GM18520 (cell line): ENCODE measurements around the gene CACNA1F.
"Not testable (repeated sequence)": the region's sequence is repeated elsewhere in the genome, so short reads cannot be mapped to it uniquely, and the experiment has no call there.

ENCODE experiments used
- ATAC-seq: cut with Tn5 transposase; IDR thresholded peaks from one replicate; pipeline ENCODE4 v1.9.1; 2021; ENCODE audit not compliant: unreplicated experiment

Gene CACNA1F

DNA sequence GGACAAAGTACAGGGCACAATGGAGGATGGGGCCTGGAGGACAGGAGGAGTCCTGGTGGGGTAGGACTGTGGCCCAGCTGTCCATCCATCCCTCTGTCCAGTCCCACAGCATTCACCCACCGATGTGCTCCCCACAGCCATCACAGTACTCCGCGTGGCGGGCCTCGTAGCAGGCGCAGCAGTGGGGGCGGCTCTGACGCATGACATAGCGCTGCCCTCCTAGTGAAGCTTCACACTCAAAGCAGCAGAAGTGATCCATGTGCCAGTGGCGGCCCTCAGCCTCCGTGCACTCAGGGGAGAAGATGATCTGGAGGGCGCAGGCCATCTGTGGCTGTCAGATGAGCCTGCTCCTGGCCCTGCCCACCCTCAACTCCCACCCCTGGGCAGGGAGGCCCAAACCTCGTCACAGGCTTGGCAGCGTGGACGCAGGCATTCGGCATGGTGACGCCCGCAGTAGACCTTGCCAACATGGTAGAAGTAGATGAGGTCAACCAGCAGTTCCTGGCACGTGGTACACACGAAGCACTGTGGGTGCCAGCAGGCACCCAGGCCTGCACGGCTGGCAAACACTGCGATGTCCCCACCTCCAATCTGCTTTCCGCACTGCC lies 55.2 kb downstream of the CACNA1F start:
- no peak for ATAC-seq

DNA sequence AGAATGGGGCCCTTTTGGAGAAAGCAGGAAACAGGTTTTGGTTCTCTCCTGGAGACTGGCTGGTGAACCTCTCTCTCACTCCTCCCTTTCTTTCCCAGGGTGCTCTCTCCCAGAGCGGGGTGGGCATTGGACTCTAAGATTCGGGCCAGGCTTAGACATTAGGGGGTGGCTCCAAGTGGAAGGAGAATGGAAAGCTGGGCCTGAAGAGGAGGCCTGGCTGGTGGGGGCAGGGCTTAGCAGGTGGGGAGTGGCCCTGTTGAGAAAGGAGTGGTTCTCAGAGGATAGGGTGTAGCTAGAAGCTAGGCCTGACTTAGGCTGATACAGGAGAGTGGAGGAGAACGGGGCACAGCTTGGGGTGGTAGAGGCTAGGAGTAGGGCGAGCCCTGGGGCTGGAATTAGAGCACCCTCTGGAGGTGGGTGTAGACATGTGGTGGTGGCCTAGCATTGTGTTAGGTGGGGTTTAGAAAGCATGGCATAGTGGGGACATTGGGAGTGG lies 55.8 kb downstream of the CACNA1F start:
- ATAC-seq = no peak

DNA sequence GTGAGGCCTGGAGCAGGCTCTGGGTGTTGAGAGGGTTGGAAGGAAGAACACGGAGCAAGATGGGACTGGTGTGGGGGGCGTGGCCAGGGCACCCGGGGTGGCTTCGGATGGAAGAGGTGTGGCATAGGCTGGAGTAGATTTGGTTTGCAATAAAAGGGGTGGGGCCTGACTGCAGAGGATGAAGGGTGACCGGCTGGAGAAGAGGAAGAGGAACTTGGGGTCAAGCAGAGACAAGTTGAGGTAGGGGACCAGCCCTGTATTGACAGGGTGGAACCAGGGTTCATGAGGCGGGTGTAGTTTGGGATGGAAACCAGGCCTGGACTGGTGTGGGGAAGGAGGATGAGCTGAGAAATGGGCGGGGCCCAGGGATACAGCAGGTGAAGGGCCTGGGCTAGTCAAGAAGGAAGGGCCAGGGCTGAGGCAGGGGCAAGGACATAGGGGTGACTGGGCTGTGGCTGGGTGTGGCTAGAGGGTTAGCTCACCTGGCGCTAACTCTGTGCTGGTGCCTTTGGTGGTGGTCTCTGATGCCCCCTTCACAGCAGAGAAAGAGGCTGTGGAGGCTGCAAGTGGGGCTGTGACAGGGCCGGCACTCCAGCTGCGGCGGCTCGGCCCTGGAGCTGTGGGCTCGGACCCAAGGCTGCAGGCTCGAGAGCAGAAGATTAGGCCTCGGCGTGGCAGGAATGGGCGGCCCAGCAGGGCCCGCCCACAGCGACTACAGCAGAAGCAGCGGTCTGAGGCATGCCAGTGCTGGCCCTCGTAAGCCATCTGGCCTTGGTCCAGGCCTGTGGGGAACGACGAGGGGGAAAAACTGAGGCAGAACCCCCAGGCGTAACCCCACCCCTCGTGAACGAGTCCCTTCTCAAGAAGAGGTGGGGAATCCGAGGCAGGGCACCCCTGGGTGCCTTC lies 56.5 kb downstream of the CACNA1F start:
- no peak for ATAC-seq

DNA sequence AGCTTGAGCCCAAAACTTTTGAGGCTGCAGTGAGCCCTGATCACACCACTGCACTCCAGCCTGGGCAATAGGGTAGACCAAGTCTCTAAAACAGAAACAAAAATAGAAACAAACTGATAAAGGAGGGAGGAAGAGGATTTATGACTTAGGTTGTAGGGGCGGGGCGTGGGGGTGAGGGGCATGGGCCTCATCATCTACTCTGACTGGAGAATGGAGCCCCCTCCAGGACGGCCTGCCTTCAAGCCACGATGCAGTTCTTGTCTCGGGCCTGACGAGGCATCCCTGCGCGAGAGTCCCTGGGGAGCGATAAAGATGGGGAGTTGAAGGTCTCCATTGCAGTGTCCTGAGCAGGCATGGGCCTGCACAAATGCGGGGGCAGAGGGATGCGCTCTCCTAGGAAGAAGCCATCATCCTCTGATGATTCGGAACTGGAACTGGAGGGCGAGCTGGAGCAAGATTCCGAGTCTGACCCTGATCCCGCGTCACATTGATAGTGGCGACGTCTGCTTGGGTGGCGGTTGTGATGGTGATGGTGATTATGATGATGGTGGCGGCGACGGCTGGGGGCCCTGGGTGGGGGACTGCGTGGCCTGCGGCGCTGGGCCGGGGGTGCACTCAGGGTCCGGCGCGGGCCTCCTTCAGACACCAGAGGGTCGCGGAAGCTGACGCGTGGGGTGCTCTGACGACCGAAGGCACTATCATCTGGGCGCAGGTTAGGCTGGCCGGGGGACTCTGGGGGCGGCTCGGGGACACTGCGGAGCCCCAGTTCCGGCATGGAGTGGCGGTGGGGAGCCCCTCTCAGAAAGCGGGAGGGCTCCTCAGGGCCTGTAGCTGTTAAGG lies 57.5 kb downstream of the CACNA1F start:
- ATAC-seq = no peak

DNA sequence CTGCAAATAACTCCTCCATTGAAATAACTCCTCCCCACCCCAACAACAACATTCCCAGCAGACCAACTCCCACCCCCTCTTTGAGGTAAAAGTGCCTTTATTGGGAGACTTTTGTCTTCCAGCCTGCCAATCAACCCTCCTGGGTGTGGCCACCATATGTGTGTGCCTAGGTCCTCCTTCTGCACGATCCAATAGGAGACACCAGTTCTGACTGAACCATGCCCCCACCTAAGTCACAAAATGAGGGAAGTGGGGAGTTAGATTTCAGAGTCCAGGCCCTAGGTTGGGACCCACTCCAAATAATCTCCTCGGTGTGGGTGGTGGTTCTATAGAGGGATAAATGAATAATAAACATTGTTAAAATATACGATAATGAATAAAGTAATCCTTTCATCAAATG lies 58.4 kb downstream of the CACNA1F start:
- ATAC-seq = no peak

DNA sequence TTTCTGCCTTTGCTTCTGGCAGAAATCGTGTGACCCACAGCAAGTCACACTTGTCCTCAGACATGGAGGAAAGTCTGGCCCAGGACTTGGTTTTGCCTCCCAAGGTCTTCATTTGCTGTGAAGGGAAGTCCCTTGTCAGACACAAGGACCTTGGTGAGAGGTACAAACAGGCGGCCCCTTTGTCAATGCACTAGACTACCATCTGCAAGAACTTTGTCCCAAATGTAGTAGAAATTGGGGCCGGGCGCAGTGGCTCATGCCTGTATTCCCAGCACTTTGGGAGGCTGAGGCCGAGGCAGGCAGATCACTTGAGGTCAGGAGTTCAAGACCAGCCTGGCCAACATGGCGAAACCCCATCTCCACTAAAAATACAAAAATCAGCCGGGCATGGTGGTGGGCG lies 59.6 kb downstream of the CACNA1F start:
- not testable (repeated sequence) for ATAC-seq

DNA sequence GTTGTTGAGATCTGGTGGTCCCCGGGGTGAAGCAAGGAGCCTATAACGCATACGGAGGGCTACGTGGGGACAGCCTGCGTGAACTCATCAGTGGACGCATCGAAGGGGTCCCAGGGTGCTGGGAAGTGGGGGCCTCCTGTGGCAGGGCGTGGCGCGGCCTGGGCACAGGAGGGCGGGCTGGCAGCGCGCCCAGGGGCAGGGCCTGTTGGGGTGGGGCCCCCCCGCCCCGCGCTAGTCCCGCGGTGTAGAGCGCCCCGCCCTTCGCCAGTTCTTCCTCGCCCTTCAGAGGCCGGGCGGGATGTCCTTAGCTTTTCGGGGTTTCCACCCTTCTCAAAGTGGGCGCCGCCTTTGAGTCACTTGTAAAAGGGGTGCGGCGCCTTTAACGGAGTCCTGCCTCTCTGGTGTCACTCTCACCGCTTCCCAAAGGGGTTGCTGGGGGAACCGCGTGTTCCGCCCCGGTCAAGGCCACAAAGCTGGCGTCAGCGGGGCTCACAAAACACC lies 60.8 kb downstream of the CACNA1F start:
- peak; percentile 75 for ATAC-seq

DNA sequence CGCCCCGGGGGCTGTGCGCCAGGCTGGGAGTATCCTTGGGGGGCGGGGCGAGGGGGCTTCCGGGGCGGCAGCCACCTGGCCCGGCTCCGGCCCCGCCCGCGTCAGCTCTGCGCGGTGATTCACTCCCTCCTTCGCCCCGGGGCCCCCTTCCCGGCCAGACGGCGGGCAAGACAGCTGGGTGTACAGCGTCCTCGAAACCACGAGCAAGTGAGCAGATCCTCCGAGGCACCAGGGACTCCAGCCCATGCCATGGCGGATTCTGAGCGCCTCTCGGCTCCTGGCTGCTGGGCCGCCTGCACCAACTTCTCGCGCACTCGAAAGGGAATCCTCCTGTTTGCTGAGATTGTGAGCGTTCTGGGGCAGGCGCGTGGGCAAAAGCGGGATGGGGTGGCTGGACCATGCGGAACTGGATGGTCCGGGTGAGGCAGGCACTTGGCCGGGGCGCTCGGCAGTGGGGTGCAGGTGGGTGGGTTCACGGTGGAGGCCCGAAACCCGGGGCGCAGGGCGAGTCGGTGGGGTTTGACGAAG lies 61.3 kb downstream of the CACNA1F start, which contains the start of gene PLP2:
Gene PLP2 (plus strand): TSS at position 147 of the 528 bp plus-strand sequence. CDS start 103 bp downstream, at position 250.
- no peak for ATAC-seq

DNA sequence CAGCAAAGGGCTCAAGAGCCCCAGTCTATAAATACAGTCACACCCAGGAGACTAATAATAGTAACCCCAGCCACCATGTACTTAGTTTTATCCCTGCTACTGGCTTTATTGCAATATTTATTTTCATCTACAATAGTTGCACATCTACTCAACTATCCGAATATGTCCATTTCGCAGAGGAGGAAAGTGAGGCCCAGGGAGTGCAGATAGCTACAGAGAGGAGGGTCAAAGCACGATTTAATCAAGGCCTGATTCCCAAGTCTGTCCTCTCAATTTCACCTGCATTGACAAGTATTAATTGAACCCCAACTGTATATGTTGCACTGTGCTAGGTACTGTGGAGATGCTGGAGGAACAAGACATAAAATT lies 65.4 kb downstream of the CACNA1F start:
- no peak for ATAC-seq

DNA sequence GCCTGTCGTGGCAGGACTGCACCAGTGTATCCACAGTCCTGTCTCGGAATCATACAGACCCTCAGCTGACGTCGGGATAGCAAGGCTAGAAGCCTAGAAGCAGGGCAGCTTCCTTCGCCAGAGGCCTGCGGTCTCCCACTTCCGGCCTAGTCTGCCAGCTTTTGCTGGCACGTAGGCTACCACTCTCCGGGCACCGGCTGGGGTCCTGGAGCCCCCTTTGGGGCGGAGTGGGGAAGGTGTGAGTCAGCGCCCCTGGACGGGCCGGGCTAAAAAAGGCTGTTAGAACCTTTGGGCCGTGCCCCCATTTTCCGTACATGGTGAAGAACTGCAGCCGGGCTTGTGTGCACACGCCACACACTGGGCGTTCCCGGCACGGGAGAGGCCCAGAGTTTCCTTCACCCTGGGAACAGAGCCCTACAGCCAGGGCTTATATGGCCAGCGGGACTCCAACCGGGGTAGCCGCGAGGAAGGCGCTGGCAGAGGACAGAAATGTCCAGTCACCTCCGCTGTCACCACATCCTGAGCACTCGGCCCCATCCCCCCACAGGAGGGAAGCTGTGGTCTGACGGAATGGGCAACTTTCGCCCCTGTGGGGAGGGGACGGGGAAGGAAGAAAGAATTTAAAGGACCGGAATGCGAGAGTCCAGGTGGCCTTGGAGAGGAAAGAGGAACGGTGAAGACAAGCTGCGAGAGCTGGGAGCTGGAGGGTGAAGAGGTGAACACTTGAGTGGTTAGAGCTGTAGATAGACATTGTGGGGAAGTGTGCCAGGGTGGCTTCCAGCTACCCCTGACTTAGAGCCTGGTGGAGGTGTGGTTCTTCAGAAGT lies 66.0 kb downstream of the CACNA1F start:
- ATAC-seq = no peak

DNA sequence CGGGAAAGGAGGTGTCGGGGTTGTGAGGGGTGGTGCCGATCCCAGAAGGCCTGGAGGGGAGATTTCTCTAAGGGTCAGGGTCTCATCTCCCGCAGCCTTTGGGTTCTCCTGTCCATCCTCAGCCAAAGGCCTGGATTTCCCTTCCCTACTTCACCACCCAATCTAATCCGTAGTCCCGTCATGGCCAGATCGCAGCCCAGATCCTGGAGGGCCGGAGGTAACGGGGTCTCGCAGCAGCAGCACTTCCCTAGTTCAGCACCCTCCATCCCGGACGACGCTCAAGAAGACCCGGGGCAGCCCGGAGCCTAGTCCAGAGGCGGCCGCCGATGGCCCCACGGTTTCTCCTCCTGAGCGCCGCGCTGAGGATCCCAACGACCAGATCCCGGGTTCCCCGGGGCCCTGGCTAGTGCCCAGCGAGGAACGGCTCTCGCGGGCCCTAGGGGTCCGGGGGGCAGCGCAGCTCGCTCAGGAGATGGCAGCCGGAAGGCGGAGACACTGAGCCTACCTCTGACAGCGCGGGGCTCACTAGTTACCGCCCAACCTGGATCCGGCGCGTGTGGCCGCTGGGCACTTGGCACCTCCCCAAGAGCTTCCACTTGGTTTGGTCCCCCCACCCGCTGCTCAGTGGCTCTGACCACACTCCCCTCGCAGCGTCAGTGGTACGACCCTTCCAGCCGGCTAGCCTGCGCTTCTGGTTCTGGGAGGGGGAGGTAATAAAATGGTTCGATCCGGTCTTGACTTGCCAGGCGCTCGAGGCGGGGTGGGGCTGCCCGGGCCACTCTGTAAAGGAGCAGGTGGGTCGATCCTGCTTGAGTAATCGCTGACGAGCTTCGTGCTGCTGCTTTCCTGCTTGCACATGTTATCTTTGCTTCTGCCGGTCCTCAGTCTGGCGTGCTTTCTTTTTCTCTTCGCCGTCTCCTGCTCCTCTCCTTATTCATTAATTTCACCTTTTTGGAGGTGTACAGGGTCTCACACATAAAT lies 66.9 kb downstream of the CACNA1F start:
- peak; percentile 33 for ATAC-seq

DNA sequence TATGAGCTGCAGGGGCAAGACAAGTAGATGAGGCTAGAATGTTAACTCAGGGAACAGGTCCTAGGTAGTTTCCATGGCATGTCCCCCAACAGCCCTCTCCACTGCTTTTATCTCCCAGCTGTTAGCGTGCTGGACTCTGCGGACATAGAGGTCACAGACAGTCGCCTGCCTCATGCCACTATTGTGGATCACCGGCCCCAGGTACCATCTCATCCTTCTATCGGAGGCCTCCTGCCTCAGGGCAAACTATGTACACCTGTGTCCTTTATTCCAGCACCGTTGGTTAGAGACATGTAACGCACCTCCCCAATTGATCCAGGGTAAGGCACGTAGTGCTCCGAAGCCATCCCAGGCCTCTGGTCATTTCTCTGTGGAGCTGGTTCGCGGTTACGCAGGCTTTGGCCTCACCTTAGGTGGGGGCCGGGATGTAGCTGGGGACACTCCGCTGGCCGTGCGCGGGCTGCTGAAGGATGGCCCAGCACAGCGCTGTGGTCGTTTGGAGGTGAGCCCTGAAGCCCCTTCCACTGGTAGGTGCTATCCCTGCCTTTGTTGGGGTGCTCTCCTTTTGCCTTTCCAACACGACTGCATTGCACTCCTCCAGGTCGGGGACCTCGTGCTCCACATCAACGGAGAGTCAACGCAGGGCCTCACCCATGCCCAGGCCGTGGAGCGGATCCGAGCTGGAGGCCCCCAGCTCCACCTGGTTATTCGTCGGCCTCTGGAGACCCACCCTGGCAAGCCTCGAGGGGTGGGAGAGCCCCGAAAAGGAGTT lies 68.4 kb downstream of the CACNA1F start:
- ATAC-seq = no peak

DNA sequence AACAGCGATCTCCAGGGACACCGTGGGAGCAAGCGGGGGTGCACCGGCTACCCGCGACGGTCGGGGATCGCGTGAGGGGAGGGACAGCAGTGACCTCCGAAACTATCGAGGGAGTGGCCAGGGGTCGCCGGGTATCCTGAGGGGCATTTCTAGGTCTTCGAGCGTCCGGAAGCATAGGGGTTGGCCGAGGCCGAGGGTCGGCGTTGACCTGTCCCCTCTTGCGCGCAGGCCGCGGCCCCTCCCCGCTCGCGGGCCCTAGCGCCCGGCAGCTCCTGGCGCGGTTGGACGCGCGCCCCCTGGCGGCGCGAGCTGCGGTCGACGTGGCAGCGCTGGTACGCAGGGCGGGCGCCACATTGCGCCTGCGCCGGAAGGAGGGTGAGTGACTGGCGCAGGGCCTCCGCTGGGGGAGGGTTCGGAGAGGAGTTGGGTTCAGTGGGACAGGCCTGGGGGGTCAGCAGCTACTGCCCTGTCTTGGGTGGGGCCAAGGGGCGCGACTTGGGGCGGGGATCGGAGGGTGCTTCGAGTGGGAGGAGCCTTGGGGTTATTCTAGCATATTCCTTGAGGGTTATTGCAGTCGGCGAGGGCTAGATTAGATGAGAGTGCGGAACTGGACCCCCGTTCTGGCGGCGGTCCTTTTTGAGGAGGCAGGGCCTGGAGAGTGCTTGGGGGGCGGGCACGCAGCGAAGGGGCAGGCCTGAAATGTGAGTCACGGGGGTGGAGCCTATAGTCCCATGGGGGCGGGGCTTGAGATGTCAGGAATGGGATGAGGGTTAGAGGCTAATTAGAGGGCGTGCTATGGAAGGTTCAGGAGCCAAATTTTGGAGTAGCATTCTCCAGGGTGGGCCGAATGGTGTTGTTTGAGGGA lies 69.4 kb downstream of the CACNA1F start:
- peak; percentile 47 for ATAC-seq

DNA sequence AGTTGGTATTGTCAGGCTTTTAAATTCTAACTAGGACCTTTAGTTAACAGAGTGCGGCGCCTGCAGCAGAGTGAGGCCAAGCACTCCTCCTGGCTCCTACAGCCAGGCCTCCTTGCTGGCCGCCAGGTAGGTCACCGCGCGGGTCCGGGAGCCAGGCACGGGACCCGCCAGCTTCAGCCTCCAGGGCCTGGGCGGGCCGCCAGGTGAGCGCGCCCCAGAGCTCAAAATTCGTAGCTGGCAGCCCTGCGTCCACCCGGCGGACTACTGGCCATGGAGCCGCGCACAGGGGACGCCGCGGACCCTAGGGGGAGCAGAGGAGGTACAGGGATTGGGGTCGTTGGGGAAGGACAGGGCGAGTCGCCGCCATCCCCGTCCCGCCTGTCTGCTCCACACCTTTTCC lies 70.5 kb downstream of the CACNA1F start, which contains the start of gene MAGIX:
Gene MAGIX (plus strand): TSS at position 139 of the 400 bp plus-strand sequence. CDS start 132 bp downstream, at position 271.
- ATAC-seq = no peak

DNA sequence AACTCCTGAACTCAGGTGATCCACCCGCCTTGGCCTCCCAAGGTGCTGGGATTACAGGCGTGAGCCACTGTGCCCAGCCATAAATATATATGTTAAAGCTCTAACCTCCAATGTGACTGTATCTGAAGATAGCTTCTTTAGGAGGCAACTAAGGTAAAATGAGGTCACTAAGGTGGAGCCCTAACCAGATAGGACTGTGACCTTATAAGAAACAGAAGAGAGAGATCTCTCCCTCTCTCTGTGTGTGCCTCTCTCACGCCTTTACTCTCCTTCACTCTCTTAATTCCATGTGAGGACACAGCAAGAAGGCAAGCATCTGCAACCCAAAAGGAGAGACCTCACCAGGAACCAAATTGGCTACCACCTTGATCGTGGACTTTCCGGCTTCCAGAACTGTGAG lies 71.5 kb downstream of the CACNA1F start:
- no peak for ATAC-seq

DNA sequence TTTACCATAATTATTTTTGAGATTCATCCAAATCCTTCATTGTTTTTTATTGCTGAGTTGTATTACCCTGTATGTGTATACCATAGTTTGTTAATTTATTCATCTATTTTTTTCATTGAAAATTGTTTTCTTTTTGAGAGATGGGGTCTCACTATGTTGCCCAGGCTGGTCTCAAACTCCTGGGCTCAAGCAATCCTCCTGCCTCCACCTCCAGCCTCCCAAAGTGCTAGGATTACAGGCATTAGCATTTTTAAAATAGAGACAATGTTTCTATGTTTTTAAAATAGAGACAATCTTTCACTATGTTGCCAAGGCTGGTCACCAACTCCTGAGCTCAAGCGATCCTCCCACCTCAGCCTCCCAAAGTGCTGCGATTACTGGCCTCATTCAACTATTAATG lies 72.2 kb downstream of the CACNA1F start:
- ATAC-seq = no peak

DNA sequence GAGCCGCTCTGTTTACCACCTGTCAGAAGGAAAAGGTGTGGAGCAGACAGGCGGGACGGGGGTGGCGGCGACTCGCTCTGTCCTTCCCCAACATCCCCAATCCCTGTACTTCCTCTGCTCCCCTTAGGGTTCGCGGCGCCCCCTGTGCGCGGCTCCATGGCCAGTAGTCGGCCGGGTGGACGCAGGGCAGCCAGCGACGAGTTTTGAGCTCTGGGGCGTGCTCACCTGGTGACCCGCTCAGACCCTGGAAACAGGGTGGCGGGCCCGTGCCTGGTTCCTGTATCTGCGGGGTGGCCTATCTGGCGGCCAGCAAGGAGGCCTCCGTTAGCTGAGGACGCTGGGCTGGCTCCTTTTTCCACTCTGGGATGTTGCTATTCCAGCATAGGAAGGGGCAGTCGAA lies 75.9 kb downstream of the CACNA1F start:
- no peak for ATAC-seq
